CD4-positive, alpha-beta T cell treated with Interleukin-4 for 1 hour (primary cell): ENCODE results near the gene MNAT1.
A peak's percentile ranks its signal among the peaks of the same experiment; 100 is the strongest.

ENCODE experiments used
- DNase-seq, 2 donors: peaks; one replicate each; pipeline ENCODE4 v3.0.0-alpha.2; 2020 to 2022

Gene MNAT1

DNA sequence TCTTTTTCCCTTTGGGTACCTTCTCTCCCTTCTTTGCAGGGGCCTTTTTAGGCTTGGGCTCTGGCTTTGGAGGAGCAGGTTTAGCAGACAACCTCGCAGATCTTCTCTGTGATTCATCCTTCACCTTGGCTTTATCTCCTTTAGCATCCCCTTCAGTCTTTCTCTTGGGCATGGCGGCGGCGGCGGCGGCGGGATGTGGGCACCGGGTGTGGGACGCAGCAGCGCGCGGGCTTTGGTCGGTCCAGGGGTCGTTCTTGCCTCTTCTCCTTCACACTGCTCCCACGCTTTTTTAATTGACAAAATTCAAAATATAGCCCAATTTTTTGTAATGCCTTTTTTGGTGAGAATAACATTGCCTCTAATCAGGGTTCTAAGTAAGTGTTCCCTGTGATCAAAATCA, 237.7 kb downstream of the MNAT1 start:
- DNase-seq = no peak

DNA sequence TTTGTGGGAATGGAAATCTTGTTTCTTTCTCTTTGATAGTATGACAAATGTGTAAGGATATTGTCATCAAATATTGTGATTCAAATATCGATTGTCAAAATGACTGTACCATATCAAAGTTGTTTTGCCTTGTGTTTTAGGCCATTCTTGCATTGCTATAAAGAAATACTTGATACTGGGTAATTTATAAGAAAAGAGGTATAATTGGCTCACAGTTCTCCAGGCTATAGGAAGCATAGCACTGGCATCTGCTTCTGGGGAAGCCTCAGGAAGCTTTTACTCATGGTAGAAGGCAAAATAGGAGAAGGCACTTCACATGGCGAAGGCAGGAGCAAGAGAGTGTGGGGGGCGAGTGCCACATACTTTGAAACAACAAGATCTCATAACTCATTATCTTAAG, 238.5 kb downstream of the MNAT1 start:
- DNase-seq = no peak

DNA sequence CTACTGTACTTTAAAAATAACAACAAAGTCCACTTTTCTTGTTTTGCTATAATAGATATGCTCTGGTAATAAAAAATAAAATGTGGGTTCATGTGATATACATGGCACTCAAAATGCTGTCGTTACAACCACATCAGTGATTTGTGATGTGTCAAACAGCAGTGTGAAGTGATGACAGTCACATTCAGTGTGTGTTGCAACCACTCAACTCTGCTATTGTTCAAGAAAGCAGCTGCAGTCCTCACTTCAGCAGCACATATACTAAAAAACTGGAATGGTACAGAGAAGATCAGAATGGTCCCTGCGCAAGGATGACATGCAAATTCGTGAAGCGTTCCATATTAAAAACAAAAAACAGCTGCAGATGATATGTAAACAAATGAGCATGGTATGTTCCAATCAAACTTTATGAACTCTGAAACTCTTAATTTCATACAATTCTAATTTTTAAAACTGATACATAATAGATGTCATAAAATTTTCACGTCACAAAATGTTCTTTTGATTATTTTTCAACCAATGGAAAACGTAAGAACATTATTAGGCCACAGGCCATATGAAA, 239.6 kb downstream of the MNAT1 start:
- no peak for DNase-seq

DNA sequence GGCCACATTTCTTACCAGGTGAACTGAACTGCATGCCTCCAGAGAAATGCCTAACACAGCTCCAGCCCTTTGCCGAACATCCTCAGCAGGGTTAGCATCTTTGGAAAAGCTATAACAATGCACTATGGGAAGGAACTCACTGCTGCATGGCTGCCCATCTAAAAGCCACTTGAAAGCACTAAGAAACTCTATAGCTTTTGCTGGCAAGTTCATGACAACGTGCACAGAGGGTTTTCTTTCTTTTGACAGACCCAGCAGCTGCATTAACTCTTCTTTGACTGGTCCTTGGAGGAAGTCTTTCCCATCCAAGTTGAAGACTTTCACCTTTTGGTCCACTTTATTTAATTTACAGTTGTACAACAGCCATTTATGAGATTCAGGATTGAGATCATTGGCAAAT, 241.0 kb downstream of the MNAT1 start:
- no peak for DNase-seq

DNA sequence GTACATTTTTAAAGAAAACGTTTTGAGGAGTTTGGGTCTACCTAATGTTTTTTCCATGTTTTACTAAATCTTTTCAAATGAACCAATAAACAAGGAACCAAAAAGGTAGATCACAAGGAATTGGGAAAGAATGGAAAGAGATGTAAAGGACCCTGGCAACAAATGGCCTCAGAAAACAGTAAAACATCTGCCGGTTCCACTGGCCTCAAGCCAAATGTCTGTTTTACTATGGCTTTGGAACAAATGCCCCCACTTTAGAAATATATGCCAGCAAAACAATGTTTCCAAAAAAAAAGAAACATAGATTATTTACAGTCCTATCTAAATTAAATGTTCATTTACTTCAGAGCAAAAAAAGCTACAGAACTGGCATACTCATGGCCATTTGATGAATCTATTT, 243.3 kb downstream of the MNAT1 start:
- DNase-seq = no peak

DNA sequence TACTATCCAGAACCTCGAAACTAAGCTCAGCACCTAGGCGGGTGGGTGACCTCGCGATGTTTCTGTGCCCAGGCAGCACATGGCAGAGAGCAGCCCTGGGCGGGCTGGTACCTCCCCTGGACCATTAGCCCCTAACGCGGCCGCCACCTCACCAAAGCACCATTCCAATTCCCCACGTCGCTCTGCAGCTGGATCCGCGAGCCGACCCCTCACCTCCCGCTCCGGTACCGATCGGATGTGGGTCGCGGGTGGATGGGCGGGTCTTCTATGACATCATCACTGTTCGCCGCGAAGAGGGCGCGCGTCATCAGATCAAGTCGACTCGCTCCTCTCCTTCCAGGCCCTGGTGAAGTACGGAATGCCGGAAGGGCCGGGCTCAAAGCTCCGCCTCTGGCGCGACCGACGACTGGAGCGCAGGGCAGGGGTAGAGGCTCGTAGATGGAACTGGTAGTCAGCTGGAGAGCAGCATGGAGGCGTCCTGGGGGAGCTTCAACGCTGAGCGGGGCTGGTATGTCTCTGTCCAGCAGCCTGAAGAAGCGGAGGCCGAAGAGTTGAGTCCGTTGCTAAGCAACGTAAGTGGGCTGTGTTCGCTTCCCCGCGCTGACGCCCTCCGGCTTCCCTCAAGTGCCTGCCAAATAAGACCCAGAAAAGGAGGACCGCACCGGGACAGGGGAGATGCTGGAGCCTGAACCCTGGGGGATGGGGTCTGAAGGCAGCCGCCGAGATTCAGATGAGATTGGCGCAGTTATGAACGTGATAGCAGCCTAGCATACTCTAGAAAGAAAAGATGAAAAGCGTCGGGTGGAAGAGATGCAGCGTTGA, 246.5 kb downstream of the MNAT1 start, which contains the start of the genes SLC38A6 and TRMT5:
Gene SLC38A6, plus strand, starts transcription at position 435 of the 822 bp plus-strand sequence. Its CDS starts 33 bp downstream, at position 468.
Gene TRMT5, minus strand, starts transcription at position 269 of the 822 bp plus-strand sequence. Its CDS starts 106 bp downstream, at position 163.
- DNase-seq = peak; percentile 92 to 93

DNA sequence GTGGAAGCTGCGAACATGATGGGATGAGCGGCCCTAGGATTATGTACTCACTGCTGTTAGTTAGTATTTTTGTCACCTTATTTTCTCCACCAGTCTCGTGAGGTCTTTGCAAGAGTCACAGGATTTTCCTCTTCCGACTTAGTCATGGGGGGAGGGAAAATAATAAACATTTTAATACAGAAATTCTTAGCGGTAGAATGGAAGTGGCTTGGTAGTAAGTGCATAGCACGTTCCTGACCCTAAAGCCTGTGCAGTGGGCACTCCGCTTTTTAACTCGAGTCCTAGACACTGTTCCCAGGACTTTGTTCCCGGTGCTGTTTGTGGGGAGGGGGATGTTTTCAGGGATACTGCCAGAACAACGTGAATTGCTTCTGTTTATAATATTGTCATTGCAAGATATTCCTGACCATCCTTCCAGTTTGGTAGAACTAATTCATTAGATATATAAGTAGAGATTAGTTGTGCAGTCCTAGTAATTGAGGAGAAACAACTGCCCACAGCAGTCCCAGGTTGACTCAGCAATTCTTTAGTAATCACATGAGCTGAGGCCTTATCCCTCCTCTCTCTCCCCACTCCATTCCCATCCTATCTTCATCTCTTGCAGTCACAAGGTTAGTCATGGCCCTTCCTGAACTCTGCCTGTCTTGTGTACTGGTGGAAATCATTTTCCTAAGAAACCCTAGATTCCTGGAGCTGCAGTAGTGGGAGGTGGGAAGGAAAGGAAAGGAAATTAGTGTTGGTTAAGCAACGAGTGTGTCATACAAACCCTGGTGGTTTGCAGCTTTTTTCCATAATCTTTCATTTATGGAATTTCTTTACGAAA, 247.3 kb downstream of the MNAT1 start:
- DNase-seq = peak in 1 of 2 donors; percentile 12

DNA sequence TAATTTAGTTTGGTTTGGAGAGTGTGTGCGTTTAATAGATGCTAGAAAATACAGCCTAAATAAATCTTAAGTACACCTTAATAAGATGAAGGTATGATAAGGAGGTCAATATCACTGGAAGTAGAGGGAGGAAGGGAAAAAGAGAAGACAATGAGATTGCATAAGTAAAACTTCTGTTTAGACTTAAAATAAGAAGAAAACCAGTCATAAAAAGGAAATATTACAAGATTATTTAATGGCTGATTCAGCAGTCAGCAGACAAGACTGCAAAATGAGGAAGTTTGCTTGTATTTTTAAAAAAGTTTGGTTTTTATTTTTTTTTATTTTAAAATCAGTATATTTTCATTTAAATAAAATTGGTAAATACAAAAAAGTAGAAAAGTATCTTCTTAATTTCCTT, 249.6 kb downstream of the MNAT1 start:
- DNase-seq = no peak

DNA sequence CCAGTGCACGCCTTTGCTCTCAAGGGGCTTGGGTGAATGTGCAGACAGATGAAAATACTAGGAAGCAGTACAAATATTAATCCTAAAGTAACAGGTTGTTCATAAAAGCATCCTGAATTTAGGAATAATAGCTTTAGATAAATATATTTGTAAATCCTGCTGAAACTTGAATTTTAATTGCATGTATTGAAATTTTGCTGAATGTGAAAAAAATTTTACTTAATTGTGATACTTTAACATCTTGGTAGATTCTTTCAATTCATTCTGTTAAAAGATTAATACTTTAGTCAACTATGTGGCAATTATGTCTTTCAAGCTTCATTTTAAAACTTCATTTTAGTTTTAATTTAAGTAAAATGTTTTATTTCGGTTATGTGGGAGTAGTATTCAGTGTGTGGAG, 251.9 kb downstream of the MNAT1 start:
- no peak for DNase-seq

DNA sequence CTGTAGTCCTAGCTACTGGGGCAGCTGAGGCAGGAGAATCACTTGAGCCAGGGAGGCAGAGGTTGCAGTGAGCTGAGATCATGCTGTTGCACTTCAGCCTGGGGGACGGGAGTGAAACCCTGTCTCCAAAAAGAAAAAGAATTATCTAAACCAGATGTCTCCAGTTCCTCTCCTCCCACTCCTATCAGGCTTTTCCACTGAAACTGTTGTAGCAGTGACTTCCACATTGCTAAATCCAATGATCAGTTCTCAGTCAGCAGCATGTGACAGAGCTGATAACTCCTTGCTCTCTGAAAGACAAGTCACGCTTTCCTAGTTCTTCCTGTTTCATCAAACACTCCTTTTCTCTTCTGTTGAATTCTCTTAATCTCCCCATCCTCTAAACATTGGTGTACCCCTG, 255.0 kb downstream of the MNAT1 start:
- no peak for DNase-seq

DNA sequence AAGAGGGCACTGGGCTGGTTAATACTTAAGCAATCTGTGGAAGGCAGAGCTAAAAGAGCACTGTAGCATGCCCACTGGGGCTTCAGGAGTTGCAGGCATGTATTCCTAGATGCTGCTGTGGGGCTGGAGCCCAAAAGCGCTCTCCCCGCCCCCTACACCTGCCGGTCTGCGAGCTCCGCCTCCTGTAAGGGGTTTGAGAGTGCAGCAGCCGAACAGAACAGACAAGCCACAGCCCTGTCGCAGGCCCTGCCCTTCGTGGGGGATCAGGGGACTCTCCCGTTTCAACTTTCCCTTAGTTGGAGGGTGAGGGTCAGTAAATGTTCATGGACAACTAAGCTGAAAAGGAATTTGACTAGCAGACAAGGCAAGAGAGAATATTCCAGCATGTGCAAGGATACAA, 264.1 kb downstream of the MNAT1 start:
- no peak for DNase-seq

DNA sequence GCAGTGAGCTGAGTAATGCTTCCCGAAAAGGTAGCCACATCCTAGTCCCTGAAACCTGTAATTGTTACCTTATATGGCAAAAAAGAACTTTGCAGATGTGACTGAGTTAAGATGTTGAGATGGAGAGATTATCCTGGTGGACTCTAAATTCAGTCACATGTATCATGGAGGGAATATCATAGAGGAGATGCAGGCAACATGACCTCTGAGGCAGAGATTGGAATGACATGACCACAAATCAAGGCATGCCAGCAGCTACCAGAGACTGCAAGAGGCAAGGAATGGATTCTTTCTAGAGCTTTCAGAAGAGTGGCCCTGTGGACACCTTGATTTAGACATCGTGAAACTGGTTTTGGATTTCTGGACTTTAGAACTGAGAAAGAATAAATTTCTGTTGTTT, 265.0 kb downstream of the MNAT1 start:
- no peak for DNase-seq

DNA sequence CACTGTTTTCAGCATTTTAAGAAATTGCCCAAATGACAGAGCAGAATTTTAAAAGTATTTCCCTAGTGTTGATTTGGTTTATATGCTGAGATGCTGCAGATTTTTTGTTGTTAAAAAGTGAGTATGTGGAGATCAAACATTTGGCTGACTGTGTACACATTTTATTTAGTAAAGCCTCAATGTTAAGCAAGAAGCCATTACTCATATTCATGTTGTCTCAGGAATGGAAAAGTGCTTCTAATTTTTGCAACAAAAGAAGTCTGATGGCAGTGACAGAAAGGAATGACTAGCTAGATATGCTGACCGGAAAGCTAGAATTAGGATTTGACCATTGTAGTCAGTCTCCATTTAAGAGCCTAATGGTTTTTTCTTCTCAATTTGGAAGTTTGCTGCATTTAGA, 269.0 kb downstream of the MNAT1 start:
- DNase-seq = no peak

DNA sequence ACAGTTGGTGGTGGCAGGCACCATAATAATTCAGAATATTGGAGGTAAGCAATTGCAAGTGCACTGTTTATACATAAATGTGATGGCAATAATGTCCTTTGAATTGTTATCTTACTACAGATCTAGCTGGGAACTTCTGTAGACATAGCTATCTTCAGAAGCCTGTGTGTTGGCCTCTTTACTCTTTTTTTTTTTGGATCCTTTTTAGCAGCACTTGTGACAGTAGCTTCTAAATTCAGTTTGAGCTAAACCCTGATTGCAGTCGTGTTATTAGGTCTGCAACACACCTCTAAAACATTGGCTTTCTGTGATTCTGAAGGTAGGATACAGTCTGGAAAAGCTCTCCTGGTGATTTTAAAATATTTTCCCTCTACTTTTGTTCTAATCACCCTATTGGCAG, 285.0 kb downstream of the MNAT1 start:
- DNase-seq = no peak
